ENCODE results near the gene MYF6. TPM values are rescaled to one million over a fixed set of nuclear protein-coding genes. Genes with fewer than 3 reads are reported as not detected.

MYF6 gene
- total and polyA plus RNA-seq, 2 of the 13 experiments (the other 11 are each of a cell fraction or from before 2014, with no cell fraction given), result not detected

DNA sequence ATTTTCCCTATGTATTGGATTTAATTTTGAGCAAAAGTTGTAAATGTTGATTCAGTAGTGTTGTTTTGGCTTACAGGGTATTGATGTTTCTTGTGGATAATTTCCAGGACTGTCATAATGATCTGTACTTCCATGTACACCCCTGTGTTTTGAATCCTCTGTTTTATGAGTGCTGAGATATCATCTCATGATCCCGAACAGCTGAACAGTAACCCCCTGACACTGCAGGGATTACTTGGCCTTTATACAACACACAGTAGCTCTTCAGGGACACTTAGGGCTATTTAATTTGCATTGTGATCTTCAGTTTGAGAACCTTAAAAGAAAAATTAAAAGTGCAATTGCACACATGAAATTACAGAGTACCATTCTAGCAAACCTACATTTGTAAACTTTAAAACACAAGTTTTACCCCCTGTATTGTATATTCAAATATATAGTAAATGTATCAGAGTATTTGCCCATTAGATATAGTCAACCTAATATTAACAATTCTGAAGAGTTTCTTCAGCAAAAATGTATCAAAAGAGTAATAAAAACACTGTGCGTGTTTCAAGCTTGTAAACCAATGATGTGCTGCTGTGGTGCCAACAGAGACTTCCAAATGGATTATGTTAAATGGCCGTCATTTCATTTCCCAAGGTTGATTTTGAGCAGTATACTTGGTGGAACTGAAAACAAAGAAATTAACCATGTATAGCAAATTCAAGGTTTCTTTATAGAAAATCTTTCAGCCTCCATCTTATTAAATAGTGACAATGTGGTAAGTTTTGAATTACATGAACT, 27.9 kb upstream of the MYF6 start (continued):
- TF ChIP-seq ZBTB37 (CRISPR knock-in tag; IDR thresholded peaks at IDR 0.05), result no peak
- no peak for TF ChIP-seq PHF20 (CRISPR knock-in tag; IDR thresholded peaks at IDR 0.05)
- TF ChIP-seq KDM3A (CRISPR knock-in tag; IDR thresholded peaks at IDR 0.05; ENCODE audit: low read depth), result no peak
- no peak for TF ChIP-seq IKZF1 (IDR thresholded peaks at IDR 0.05)
- TF ChIP-seq, protein P1, sequence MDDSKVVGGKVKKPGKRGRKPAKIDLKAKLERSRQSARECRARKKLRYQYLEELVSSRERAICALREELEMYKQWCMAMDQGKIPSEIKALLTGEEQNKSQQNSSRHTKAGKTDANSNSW (CRISPR knock-in tag; IDR thresholded peaks at IDR 0.05; ENCODE audit: borderline replicate concordance), result no peak
- TF ChIP-seq SMAD9 (CRISPR knock-in tag; IDR thresholded peaks at IDR 0.05), result no peak
- TF ChIP-seq ZNF691 (CRISPR knock-in tag; IDR thresholded peaks at IDR 0.05; ENCODE audit: borderline replicate concordance, low read depth), result no peak
- no peak for TF ChIP-seq ZNF264 (CRISPR knock-in tag; IDR thresholded peaks at IDR 0.05)
- no peak for TF ChIP-seq HDAC2 (CRISPR knock-in tag; IDR thresholded peaks at IDR 0.05)

DNA sequence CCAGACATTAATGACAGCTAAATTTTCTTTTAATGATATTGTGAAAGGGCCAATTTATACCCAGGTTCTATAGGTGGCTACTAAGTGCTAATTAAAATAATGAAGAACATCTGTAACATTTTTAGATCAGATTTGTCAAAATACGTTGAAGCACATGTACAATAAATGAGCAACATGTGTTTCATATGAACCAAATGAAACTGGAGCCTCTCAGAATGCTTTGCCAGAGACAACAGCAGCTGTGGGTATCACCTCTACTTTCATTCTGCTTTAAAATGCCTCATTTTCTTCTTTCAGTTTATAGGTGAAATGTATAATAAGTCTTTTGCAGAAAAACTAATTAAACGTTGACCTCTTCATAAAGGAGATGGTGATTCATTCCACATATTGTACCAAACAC, 26.1 kb upstream of the MYF6 start:
- DNase-seq (ENCODE audit: low spot score) (no peak), ATAC-seq (no peak), FAIRE-seq (no peak)
- Histone ChIP-seq H3K27me3 (ENCODE audit: control insufficient read depth in 1 of 2, insufficient read depth in 2 of 2, low read length in 2 of 2) (no peaks in the 10 kb centered on the region), H3K4me1 (ENCODE audit: insufficient read depth, low read length) (no peaks in the 10 kb centered on the region), H3K9me3 (ENCODE audit: low read length) (no peaks in the 10 kb centered on the region), H3K4me3 (replicated peaks in 1 of 3; ENCODE audit: insufficient read depth in 1 of 3, low read depth in 2 of 3, low read length in 3 of 3) (no peak overlapping the region), H3K27ac (ENCODE audit: extremely low read length, insufficient read depth, low read length) (no peak overlapping the region), H3K9ac (ENCODE audit: insufficient read depth, low read depth, low read length) (no peak overlapping the region), H3K4me2 (ENCODE audit: low read depth, low read length) (no peak overlapping the region), H3K79me2 (ENCODE audit: insufficient read depth, low read length) (no peaks in the 10 kb centered on the region), H4K20me1 (ENCODE audit: insufficient read depth, low read length) (no peaks in the 10 kb centered on the region), H2AFZ (ENCODE audit: low read length) (no peak overlapping the region), H3K36me3 (replicated peaks in 1 of 2; ENCODE audit: control insufficient read depth in 1 of 2, insufficient read depth in 2 of 2, low read length in 2 of 2) (no peaks in the 10 kb centered on the region)
- in situ Hi-C loops (cut with HindIII; ENCODE audit: extremely low pct_ligation_motif_present, low pct_unique_long_range_greater_than_20kb) (no loop called here), intact Hi-C loops (cut with micrococcal nuclease; ENCODE audit: unreplicated experiment) (no loop called here)
- CTCF ChIA-PET (ENCODE audit: low intra/inter-chr PET ratio, low total read pairs), result no interaction called here
- TF ChIP-seq MNT (IDR thresholded peaks at IDR 0.05), result peak; percentile 77
- TF ChIP-seq, protein P2, sequence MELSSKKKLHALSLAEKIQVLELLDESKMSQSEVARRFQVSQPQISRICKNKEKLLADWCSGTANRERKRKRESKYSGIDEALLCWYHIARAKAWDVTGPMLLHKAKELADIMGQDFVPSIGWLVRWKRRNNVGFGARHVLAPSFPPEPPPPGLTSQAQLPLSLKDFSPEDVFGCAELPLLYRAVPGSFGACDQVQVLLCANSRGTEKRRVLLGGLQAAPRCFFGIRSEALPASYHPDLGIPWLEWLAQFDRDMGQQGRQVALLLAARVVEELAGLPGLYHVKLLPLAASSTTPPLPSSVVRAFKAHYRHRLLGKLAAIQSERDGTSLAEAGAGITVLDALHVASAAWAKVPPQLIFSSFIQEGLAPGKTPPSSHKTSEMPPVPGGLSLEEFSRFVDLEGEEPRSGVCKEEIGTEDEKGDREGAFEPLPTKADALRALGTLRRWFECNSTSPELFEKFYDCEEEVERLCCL (CRISPR knock-in tag; IDR thresholded peaks at IDR 0.05; ENCODE audit: borderline replicate concordance), result no peak
- POLR2A ChIA-PET, result no interaction called here
- WGBS (ENCODE audit: low lambda C conversion rate), result 0% methylated on average over 2 of the region's 2 CpGs
- BruUV-seq (replicated peaks), result no TSS peak
